HG03521 (cell line): ENCODE results near the gene GRAMD1B.

ENCODE experiments used
- ATAC-seq: cut with Tn5 transposase; IDR thresholded peaks from one replicate; pipeline ENCODE4 v1.9.1; 2021; ENCODE audit warnings: mild to moderate bottlenecking, moderate library complexity; ENCODE audit not compliant: unreplicated experiment

The GRAMD1B gene

DNA sequence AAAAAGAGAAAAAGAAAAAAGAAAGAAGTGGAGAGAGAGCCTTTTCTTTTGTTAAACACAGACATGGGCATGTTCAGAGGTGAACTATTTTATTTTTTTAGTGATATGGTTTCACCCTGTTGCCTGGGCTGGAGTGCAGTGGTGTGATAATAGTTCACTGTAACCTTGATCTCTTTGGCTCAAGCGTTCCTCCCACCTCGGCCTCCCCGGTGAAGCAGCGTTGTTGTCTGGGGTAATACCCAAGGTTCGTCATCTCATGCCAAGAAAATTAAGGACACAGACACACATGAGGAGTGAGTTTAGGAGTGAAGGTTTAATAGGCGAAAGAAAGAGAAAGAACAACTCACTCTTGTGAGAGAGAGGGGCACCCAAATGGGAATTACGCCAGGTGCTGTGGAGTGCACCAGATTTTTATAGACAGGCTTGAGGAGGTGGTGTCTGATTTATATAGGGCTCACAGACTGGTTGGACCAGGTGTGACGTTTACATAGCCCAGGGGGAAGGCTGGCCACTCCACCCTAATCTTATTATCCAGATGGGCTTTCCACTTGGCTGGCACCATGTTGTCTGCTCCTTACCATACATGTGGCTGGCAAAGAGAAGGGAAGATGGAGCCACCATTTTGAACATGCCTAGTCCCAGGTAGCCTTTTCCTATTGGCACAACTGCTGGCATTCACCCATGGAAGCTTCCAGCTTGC, 42.3 kb downstream of the GRAMD1B start:
- no peak for ATAC-seq

DNA sequence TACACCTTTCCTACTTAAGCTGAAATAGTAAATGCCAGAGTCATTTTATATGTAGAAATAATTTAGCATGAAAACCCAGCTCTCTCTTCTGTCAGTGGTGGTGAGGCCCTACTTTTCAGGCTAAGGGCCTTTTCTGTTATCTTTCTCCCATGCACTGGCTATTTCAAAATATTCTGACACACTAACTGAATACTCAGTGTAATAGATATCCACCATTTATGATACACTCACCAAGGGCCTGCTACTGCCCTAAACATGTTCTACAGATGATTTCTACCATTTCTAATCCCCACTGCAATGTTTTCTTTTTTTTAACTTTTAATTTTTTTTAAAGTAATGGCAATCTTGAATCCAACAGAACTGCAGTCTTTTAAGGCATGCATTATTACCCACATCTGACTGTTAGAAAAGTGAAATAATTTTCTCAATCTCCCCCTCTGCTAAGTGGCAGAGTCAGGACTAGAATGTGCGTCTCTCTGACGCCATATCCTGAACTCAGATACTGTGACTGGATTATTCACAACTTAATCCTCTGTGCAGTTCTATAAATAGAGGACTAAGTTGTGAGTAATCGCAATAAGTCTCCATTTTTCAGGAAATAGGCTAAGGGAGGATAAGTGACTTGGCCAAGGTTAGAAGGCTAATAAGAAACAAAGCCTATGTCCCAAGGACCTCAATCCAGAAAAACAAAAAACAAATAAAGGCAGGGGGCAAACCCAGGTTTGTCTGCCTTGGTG, 44.0 kb downstream of the GRAMD1B start:
- no peak for ATAC-seq

DNA sequence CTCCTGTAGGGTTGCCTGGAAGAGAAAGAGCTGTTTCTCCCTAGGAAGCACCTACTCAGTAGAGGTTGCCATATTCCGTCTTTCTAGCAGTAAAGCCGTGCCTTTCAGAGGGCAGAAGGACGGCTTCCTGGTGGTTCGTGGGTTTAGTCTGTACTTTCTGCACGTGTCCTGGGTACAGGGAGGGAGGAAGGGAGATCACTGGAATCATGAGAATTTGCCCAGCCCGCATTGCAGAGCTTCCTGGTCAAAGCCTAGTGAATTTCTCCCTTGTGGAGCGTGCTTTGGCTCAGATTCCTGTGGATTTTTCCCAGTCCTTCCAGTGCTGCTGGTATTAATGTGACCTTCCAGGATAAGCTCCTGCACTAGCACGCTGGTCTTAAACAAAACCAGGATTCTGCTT, 44.9 kb downstream of the GRAMD1B start:
- no peak for ATAC-seq

DNA sequence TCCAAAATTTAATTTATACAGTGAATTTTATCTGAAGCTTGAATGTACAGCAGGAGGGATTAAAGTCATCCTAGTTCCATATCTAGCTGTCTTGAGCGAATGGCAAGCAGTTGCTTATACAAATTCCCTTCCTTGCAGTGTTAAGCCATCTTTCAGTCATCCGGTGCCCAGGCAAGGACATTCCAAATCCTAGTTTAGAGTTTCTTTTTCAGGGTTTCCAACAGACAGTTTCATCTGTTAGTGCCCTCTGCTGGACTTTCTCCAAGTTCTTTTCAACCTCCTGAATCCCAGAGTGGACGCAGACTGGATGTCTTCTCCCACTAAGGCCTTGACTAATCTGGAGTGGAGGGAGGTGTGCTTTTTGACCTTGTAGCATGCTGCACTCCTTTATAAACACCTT, 45.4 kb downstream of the GRAMD1B start:
- ATAC-seq: no peak

DNA sequence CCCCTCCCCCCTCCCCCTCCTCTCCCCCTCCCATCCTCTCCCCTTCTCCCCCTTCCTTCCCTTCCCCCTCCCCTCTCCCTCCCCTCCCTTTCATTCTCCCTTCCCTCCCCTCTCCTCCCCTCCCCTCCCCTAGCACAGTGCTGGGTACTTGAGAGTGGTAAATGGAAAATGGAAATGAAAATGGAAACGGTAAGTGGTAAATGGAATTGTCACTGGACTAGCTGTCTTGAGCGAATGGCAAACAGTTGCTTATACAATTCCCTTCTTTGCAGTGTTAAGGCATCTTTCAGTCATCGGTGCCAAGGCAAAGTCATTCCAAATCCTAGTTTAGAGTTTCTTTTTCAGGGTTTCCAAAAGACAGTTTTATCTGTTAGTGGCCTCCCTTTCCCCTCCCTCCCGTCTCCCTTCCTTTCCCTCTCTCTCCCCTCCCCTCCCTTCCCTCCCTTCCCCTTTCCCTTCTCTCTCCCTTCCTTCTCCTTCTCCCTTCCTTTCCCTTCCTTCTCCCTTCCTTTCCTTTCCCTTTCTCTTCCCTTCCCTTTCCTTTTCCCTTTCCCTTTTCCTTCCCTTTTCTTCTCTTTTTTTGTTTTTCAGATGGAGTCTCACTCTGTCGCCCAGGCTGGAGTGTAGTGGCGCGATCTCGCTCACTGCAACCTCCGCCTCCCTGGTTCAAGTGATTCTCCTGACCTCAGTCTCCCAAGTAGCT, 47.3 kb downstream of the GRAMD1B start:
- ATAC-seq: no peak

DNA sequence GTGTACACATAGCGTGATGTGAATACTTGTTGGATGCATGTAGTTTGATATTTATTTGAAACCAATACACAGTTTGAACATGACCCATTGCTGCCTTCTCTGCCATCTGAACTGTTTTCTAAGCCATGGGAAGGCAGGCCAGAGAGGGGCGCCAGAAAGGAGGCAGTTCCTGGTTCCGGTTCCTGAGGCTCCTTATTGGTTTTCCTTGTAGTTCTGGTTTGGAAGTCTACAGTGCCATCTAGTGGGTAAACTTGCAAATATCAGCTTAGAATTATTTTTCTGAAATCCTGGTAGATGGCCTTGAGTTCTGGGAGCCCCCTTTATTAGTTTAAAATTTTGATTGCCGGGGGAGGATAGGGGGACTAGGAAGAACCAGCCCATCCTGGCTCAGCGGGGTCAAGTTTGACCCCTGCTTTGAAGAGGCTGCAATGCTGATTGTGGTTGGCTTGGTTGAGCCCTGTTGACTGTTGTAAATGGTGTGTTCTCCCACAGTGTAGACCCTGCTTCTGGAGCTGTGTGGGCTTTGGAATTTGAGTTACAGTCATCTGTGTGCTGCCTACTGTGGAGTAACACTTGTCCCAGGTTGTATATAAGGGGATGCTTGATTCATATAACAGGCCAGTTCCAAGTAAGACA, 48.4 kb downstream of the GRAMD1B start:
- ATAC-seq: no peak

DNA sequence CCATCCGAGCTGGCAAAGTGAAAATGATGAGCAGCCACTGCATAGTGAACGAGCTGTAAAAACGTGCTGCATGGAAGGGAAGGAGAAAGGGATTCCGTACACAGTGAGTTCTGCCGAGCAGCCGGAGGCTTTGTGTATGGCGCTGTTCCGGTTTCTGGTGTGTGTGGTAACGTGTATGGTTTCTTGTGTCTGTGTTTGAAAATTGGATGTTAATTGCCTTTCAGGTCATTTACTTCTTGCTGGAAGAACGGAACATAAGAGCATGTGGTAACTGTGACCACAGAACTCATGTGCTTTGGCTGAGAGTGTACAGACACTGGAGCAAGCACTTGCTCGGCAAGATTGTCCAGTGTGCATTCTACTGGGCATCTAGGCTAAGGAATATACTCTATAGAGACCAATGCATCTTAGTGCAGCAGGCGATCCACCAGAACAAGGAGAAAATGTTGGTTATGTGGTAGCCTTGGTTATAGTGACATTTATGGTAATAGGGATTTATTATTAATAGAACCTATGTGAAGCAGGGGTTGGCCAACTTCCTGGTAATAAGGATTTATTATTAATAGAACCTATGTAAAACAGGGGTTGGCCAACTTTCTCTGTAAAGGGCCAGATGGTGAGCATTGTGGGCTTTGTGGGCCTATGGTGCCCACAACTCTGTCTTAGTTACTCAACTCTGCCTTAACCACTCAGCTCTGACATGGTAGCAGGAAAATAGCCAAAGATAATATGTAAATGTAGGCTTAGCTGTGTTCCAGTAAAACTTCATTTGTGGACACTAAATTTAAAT, 49.2 kb downstream of the GRAMD1B start:
- ATAC-seq: peak; percentile 43

DNA sequence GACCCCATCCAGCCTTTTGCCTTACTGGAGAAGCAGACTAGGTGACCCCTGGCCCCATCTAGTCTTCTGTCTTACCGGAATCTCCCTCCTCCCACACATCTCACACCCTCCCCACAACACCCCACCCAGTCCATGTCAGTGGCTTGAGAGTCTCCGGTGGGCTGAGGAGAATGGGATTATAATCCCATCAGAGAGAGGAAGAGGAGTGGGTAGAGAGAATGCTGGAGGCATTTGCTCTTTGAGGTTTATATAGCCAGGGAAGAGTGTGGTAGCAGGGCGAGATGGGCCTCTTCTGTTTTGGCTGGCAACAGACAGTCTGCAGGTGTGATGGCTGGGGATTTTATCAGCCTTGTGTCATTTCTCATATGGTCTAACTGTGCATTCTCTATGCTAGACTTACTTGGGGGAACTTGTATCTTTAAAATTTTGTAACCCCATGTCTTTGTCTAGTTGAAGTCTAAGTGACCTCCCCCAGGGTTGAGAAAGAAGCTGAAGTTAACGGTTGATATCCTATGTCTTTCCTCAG, 50.3 kb downstream of the GRAMD1B start:
- peak; percentile 29 for ATAC-seq

DNA sequence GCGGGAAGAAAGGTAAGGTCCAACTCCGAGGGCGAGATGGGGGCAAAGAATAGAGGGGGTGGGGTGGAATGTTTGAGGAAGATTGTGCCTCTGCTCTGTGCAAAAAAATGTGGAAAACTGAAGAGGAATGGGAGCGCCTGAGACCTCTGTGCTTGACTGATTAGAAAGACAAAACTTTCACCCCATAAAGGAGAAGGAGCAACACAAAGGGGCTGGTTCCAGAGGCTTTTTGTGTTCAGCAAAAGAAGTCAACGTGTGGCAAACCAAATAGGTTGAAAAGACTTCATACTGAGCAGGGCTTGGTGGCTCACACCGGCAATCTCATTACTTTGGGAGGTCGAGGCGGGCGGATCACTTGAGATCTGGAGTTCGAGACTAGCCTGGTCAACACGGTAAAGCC, 50.8 kb downstream of the GRAMD1B start:
- ATAC-seq: no peak

DNA sequence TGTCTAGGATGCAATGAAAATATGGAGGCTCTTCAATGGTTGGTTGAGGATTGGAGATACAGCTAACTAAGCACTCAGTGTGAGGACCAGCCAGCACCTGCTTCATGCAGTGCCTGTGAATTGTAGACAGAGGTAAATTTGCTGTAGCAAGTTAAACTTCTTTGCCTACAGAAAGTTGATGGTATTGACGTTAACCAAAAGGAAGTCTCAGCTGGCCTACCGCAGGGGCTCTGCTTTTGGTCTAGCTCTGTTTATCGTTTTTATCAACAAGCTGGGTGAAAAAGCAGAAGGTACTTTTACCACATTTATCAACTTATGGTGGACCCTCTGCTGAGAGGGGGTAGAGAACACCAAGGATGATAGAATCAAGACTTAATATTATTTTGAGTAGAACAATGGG, 51.6 kb downstream of the GRAMD1B start:
- ATAC-seq: no peak

DNA sequence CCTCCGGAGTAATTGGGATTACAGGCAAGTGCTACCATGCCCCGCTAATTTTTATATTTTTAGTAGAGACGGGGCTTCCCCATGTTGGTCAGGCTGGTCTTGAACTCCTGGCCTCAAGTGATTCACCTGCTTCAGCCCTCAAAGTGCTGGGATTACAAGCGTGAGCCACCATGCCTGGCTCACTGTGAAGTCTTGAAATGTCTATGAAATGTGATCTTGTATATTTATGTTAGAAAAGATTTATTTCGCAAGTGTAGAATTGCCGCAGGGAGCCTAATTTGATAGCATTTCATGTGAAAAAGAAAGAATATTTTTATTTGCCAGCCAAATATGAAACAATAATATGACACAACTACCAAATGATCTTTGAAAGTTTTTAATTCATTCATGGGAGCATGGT, 52.1 kb downstream of the GRAMD1B start:
- no peak for ATAC-seq

DNA sequence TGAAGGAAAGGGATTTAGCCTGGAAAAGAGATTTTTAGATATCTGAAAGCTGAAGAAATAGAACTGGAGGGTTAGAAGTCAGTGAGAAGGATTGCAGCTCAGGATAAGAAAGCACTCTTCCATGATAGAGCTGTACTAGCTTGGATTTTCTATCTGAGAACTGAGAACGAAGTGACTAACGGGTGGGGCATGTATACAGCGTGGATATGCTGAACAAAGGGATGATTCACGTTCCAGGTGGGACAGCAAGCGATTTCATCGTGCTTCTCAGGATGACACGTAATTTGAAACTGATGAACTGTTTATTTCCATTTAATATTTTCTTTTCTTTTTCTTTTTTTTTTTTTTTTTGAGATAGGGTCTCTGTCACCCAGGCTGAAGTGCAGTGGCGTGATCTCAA, 53.0 kb downstream of the GRAMD1B start:
- ATAC-seq: no peak

DNA sequence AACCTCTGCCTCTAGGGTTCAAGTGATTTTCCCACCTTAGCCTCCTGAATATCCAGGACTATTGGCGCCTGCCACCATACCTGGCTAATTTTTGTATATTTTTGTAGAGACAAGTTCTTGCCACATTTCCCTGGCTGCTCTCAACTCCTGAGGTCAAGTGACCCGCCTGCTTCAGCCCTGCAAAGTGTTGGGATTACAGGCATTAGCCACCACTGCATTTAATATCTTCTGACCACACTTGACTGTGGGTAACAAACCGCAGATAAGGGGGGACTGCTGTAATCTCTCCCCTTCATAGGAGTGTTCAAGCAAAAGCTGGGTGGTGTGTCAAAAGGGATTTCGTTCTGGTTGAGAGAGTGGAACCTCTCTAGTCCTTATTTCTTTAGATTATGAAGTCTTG, 53.4 kb downstream of the GRAMD1B start:
- ATAC-seq: no peak

DNA sequence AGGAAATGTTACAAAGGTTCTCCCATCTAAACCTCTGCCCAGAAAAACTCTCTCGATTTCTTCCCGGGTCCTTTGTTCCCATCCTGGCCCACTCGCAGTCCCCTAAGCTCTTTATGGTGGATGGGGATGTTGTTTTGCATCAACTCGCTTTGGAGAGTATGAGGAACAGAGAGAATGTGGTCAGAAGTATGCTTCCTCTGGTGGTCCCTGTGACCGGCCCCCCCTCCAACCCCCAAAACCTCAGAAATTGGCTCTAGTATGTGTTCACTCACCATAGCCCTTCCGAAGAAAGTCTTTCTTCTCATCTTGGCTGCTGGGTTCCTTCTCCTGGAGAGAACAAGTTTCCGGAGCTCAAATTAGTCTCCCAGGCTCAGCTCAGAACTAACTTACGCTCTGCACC, 54.4 kb downstream of the GRAMD1B start:
- ATAC-seq: no peak

DNA sequence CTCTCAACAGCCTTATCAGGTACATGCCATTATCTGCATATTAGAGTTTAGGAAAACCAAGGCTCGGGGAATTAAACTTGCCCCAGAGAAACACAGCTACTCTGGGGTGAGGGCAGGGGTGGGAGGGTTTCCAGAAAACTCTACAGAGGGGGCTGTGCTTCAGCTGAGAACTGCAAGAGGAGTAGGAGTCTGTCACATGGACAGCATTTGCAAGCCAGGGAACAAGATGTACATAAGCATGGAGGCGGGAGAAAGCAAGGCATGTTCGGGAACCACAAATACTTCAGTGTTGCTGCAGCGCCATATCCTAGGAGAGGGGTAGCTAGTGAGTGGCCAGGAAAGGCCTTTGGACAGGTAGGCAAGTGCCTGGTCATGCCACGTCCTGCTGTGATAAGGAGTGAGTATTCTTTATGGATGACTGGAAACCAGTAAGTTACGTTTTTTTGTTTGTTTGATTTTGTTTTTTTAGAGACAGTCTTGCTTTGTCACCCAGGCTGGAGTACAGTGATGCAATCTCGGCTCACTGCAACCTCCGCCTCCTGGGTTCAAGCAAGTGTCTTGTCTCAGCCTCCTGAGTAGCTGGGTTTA, 57.2 kb downstream of the GRAMD1B start:
- ATAC-seq: no peak

DNA sequence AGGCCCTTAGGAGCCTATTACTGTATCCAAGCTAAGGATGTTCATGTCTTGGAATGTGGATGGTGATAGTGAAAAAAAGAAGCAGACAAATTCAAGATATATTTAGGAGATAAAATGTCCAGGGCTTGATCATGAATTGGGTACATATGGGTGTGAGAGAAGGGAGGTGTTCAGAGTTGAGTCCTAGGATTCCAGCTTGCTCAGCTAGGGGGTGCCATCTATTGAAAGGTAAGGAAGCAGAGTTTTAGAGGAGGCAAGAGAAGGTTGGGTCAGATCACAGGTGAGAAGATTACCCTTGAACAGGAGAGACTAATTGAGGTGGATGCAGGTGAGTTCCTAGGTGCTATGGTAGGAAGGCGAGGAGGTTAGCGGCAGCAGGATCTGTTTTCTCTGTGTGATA, 60.5 kb downstream of the GRAMD1B start:
- ATAC-seq: no peak

DNA sequence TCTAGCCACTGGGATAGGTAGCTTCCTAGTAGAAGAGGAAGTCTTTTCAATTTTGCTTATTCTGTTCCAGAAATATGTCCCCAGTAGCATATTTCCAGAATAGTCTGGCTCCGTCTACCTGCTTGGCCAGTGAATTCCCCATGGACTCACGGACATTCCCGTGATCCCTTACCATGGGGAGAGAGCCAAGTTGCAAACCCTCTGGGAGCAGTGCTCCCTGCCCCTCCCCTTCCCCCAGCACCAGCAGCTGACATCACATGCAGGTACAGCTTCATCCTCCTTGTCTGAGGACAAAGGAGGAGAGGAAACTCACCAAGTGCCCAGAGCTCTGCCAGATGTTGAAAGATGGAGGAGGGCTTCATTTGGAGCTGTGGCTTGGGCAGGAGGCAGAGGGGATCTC, 61.2 kb downstream of the GRAMD1B start:
- no peak for ATAC-seq

DNA sequence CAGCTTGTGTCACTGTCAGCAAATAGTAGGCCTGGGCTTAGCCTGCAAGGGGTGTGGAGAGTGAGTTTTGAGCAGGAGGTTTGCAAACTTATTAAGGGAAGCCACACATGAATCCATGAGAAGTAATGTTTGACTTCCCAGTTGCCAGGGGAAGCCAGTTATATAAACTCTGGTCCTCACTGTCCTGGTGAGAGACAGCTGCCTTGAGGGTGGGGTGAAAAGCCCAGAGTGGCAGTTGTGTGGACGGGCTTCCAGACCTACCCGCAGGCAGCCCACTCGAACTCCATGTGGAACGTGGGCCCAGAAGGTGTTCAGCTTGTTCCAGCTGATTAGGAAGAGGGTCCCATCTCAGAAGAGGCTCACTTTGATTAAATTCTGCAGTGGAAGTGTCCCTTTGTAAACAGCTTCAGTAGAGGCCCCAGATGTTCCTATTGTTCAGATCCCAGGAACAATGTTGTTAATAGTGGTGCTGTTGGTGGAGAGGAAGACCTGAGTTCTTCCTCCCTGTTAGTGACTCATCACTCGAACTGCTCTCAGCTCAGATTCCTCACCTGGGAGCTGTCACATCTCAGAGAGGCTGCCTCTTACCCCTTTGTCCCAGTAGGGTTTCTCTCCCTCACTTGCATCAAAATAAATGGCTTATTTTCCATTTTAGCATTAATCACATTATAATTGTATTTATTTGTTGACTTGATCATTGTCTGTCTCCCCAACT, 63.4 kb downstream of the GRAMD1B start:
- no peak for ATAC-seq

DNA sequence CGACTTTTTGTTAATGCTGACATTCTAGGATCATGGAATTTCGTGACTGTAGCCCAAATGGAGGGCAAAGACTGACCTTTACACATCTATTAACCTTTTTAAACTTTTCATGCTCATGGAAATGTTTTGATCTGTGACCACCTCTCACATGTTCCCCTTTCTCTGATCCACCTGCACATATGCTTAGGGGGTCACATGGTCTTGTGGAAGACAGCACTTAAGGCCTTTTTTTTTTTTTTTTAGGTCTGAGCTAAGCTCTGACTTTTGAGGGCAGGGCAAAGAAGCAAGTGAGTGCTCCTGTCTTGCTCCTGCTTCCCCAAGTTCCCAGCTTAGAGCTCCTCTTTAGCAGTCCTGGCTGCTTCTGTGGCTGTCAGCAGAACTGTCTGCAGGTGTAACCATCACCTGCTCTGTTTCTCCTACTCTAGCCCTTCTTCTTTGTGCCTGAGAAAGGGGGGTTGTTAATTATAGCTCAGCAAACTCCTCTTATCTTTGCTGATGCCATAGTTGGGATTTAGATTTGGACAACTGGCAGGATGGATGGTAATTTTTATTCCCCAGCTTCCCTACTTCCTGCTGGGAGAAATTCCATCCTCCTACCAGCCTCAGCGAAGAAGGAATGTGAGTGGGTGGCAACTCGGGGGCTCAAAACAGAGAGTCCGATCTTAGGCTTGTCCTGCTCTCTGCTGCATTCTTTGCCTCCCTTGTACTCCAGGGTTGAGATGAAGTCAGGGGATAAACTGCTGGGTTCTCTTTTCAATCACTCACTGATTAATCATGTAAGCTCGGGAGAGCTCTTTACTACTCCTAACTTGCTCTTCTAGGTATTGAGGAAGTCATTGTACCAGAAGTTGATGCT, 64.4 kb downstream of the GRAMD1B start:
- no peak for ATAC-seq
